Activated T-cell treated with anti-CD3 and anti-CD28 coated beads for 48 hours (primary cell): Measurements from ENCODE around the gene TASP1.
"Not testable (repeated sequence)": the region's sequence is repeated elsewhere in the genome, so short reads cannot be mapped to it uniquely, and the experiment has no call there.

ENCODE experiments used
- DNase-seq: peaks from one replicate; pipeline ENCODE4 v3.0.0-alpha.2; 2020; ENCODE audit warnings: low read depth

Gene TASP1

DNA sequence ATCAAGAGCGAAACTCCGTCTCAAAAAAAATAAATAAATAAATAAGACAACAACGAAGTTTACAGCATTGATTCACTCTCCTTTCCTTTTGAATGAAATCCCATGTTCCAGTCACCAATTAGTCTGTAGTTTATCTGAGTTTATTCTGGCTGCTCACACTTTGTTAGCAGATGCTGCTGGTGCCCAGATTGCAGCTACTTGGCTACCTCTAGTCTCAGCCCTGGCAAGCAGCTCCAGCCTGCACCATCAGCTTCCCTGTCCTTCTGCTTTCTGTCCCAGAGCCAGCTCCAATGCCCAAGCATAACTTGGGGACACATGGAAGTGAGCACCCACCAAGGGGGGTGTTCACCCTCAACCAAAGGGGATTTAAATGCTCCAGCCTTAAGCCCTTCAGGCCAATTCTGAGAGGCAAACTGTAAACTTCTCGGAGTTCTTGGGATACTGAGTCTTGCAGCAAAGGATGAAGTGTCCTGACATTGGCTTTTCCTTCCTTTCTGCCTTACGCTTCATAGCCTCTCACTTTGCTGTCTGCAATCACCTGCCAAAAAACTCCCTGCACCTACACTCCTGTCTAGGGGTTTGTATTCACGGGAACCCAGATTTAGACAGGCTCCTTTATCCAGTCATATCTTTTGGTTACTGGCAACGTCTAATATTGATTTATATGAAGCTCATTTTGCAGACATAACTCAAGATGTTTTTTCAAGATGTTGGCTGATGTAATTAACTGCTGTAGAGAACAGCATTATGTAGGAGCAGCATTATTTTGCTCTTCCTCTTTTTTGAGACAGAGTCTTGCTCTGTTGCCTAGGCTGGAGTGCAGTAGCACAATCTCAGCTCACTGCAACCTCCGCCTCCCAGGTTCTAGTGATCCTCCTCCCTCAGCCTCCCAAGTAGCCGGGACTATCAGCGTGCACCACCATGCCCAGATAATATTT is 9.8 kb upstream of the TASP1 start:
- DNase-seq = no peak

DNA sequence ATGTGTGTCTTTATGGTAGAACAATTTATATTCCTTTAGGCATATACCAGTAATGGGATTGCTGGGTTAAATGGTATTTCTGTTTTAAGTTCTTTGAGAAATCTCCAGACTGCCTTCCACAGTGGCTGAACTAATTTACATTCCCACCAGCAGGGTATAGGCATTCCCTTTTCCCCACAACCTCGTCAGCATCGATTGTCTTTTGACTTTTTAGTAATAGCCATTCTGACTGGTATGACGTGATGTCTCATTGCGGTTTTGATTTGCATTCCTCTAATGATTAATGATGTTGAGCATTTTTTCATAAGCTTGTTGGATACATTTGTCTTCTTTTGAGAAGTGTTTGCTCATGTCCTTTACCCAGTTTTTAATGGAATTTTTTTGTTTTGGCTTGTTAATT is 5.3 kb upstream of the TASP1 start:
- no peak for DNase-seq

DNA sequence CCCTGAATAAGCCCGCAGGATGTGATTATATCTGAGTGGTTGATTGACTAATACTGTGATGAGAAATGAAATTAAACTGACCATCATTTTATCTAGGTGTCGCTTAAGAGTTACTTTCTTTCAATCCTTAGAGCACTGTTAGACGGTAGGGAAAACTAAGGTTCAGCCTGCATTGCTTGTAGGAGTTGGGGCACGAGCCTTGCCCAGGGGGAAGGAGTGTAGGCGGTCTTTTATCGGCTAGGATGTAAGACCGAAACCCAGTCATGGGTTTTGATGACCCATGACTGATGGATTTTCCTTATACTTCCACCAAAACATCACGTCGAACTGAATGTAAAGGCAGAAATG is 392 bp upstream of the TASP1 start:
- no peak for DNase-seq

DNA sequence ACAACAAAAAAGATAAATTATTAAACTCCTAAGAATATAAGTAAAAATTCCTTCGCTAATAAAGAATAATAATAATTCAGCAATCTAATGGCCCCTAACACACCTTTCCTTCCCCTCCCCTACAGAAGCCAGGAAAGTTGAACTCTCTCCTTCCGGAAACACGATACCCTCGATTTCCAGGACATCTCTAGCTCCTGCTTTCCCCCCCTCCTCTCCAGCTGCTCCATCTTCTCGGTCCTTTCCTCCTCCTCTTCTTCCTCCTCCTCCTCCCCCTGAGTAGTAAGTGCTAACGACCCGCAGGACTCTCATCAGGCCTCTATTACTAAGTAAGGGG is 603 bp downstream of the TASP1 start:
- no peak for DNase-seq

DNA sequence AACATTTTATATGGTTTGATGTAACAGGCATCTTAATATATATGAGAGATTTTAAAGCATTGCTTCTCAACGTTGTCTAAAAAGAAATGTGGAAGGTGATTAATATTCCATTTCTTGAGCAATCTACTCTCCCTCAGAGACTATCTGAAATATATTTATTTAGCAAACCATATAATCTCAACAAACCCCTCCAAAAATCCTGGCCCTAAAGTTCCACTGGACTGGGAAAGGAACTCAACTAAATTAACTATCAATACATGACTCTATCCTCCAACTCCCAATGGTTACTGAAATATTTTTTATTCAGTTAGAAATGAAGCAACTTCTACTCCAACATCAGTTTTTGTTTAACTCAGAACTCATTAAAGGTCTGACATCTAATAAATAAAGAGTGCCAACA is 6.3 kb downstream of the TASP1 start:
- DNase-seq = no peak

DNA sequence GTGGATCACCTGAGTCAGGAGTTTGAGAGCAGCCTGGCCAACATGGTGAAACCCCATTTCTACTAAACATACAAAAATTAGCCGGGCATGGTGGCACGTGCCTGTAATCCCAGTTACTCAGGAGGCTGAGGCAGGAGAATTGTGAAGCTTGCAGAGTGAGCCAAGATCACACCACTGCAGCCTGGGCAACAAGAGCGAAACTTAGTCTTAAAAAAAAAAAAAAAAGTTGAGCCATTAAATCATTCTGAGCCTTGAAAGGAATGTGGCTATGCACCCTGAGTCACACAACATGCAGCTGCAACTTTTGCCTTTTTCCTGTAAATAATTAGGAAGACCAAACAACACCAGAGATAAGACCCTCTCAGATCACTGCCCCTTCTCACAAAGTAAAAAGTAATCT is 11.2 kb downstream of the TASP1 start:
- DNase-seq = not testable (repeated sequence)

DNA sequence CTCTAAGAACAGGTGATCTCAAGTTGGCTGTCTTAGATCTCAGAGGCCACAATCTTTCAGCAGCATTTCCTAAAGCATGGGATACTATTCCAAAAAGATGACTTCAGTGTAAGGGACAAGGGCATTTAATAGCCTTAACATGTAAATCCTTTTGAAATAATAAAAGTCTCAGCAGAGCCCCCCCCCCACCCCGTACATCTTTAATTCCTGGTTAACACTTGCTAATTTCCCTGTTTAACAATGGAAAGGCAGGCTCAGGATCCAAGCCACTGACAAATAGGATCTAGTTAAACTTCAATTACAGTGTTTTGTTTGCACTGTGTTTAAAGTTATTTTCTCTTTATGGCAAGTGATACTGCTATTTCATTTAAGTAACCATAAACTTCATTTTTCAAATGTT is 12.0 kb downstream of the TASP1 start:
- DNase-seq = no peak

DNA sequence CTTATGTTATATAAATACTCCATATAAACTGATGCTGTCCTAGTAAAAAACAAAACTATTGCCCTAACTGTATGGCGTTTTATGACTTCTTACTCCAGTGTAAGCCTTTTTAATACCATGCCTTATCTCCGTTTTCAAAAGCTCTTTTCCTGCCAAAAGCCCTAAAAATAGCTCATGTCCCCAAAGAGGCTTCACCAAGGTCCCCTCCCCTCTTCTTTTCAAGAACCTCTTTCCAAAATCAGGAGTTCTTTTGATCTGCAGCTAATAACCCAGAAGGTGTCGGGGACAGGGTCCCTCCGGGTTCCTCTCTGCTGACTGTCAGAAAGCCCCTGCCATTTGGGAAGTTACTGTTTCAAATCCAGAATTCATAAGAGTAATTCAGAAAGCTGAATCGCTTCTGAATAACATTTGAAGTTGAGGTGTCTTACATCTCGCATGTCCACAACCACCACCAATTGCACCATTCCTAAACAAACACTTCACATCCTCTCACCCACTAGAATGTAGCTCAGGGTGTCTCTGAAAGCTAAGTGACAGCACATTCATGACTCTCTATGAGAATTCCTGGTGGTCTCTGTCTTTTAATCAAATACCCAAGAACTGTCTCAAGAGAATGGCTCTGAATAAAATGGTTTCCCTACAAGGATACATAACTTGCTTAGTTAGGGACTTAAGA is 13.3 kb downstream of the TASP1 start:
- no peak for DNase-seq

DNA sequence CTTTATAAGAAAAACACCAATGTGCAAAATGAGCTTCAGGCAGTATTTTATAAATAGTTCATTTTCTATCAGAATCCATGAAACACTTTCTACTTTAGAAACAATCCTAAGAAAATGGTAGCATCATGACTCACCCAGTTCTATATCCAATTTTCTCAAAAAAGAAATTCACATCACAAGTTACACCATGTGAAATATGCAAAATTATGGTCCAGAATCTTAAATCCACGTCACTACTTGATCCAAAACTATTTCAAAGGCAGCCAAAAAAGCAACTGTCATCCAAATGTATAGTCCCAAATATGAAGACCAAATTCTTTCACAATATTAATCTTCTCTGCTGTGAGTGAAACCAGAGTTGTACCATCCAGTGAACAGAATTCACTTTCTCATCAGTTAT is 19.3 kb downstream of the TASP1 start:
- not testable (repeated sequence) for DNase-seq

DNA sequence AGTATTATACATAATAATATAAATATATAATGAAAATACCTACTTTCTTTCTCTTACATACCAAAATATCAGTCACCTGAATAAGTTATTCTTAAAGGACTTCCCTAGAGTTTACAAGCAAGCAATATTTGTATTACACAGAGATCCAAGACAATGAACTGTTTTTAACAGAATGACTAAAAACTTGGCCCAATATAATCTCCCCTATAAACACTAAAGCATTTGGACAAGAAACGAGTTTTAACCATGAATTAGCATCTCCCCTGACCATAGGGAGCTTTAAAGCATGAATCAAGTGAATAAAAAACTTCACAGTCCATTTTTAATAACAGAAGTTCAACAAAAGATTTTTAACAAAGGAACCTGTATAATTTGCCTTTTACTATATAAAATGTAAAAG is 20.3 kb downstream of the TASP1 start:
- not testable (repeated sequence) for DNase-seq

DNA sequence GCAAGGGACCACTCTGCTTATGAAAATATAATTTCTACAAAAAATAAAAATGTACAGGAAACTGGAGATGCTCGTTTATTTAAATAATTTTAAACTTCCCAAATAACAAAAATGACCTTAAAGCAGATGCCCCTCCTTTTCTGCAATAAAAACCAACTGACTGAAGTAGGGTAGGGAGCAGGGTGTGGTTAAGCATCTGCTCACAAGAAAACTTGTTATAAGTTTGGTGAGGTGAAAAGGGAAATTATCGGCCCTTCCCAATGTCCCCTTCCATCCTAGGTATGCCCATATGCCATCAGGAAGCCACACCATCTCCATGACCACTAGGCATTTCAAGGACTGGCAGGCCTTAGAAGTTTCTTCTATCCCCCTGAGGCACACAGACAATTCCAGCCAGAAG is 21.1 kb downstream of the TASP1 start:
- not testable (repeated sequence) for DNase-seq

DNA sequence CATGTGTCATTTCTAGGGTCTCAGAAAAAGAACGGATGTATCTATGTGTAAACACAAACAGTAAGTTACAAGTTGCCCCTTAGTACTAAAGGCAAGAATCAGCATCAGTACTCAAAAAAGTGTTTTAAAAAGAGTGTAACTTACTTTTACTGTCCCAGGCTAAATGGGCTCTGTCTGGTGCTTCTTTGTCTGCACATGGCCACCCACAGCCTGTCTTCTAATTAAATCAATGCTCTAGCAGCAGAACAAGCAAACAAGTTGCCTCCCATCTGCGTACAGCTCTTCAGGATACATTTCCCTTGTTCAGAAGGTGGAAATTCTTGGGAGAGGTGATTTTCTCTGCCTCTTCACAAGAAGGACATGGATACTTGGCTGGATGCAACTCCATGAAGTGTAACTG is 22.0 kb downstream of the TASP1 start:
- not testable (repeated sequence) for DNase-seq

DNA sequence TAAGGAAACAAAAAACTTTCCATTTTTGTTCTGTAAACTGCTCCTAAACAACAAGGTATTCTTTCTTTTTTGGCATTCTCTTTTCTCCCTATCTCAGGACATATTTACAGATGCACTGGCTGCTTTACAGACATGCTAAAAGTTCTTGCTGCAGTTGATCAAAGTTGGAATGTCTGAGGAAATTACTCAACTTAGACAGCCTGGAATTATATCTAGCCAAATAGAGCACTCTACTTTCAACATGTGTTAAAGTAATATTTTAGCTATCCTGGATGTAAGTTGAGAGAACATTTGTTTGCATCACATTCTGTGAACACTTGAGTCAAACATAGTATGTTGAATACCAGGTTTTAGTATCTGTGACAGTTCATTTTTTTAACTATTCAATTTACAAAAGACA is 24.8 kb downstream of the TASP1 start:
- no peak for DNase-seq

DNA sequence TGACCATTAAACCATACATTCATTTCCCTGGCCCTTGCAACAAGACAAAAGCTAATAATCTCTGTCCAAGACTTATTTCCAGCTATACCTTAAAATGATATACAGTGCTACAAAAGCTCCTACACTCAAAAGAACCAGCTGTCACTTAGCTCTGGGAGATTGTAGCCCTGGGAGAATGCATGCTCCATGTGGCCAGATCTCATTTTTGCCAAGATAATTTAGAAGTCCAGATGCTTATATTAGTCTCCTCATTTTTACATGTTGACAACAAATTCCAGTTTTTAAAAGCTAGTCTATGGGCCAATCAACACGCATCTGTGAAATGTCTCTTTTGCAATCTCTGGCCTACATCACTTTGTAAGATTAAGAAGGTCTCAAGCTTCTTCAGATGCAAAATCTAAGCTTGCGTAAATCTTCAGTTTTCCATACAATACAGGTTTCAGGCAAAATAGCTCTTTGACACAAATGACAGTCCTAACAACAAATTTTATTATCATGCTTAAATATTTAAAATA is 27.1 kb downstream of the TASP1 start:
- DNase-seq = no peak

DNA sequence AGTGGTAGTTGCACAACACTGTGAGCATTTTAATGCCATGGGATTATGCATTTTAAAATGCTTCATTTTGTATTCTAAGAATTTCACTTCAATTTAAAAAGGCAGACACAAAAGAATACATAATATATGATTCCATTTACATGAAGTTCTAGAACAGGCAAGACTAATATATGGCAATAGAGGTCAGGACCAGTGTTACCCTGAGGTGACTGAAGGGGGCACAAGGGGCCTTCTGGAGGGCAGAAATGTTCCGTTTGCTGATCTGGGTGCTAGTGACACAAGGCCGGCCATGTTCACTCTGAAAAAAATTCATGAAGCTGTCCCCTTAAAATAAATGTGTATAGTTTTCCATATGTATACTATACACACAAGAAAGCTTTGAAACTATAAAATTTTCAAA is 28.5 kb downstream of the TASP1 start:
- DNase-seq = no peak

DNA sequence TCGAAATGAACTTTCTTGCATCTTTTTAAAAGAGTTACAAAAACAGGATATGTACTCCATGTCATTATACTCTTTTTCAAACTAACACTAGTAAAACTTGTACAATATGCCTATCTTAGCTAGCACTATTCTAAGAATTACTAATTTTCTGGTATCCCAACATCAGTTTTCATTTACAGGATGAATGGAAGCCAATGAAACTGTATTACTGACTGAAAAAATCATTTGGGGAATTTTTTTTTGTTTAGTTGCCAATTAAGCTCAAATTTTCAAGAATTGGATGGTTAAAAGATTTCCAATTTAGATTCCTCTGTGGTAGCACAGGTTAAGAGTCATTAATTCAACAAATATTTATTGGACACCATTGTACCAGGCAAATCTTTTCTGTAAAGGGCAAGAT is 30.7 kb downstream of the TASP1 start:
- no peak for DNase-seq

DNA sequence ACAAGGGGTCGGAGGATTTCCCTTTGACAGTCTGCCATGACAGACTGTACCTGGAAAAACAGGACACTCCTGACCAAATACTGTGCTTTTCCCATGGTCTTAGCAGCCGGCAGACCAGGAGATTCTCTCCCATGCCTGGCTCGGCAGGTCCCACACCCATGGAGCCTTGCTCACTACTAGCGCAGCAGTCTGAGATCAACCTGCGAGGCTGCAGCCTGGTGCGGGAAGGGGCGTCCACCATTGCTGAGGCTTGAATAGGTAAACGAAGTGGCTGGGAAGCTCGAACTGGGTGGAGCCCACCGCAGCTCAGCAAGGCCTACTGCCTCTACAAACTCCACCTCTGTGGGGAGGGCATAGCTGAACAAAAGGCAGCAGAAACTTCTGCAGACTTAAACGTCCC is 45.3 kb downstream of the TASP1 start:
- DNase-seq = not testable (repeated sequence)

DNA sequence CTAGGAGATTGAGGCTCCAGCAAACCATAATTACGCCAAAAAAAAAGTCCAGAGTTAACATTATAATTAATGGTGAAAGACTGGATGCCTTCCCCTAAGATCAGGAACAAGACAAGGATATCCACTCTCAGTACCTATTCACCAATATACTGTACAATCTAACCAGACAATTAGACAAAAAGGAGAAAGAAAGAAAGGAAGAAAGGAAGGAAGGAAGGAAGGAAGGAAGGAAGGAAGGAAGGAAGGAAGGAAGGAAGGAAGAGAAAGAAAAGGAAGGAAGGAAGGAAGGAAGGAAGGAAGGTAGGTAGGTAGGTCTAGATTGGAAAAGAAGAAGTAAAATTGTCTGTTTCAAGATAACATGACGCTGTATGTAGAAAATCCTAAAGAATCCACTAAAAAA is 50.7 kb downstream of the TASP1 start:
- no peak for DNase-seq

DNA sequence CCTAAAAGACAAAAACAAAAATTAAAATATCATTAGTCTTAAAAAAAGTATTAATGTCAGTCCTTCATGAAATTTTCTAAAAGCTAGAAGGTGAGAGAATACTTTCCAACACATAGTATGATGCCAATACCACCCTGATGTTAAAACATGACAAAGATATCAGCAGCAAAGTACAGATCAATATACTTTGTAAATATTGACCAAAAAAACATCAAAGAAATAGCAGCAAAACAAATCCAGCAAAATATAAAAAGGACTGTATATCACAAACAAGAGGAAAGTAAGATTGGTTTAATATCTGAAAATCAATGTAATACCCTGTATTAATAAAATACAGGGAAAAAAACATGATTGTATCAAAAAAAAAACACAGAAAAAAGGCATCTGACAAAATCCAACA is 51.4 kb downstream of the TASP1 start:
- DNase-seq = no peak

DNA sequence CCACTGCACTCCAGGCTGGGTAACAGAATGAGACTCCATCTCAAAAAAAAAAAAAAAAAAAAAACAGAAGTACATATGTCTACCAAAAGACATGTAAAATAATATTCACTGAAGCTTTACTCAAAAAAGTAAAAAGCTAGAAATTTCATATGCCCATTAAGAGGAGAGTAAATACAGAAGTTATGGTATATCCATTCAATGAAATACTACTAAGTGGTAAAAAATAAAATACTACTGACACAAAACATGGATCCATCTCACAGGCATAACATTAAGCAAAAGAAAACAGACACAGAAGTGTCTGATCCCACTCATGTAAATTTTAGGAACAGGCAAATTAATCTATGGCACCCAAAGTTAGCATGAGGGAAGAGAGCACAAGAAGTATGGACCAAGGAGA is 52.6 kb downstream of the TASP1 start:
- no peak for DNase-seq

DNA sequence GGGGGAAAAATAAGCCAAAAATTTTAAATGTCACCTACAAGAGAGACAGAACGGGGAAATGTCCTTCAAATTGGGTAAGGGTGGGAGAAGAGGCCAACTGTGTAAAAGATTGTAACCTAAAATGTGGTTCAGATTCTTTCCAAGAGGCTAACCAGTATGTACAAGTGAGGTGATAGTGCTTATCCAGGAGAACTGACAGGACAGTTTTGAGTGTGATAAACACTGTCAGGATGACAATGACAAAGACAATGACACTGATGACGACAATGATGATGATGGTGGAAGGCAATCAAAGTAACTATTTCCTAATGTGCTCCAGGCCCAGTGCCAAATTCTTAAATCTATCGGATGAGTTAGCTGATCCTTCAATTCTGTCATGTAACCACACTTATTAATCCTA is 57.3 kb downstream of the TASP1 start:
- DNase-seq = no peak

DNA sequence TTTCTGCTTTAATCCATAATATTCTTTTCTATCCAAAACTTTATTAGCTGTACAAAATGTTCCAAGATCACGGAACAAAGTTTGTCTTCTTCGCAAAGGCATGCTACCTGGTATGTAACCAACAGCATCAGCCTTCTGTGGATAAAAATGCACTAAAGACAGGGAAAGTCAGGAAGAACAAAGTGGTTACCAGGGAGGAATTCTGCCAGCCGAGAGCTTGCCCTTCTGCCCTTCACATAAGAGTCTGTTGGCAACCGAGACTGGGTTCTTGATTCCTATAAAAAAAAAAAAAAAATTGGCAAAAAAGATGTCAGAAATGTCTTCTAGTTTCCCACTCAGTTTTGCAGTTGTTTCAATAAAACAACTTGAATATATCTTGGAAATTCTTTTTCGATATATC is 58.0 kb downstream of the TASP1 start:
- no peak for DNase-seq

DNA sequence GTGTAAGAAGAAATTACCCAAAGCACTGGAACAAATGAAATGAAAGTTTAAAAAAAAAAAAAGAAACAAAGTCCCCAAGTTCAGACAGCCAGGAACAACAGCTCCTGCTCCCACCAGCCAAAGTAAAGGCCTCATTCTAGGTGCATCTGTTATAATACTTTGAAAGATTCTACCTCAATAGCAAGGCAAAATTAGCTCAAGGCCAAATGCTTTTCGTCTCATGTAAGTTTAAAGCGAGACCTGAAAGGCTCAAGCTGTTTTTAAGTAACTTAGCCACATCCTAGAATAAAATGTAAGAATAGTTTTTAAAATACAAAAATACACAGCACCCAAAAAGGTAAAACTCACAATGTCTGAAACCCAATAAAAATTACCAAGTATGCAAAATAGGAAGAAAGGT is 64.7 kb downstream of the TASP1 start:
- no peak for DNase-seq

DNA sequence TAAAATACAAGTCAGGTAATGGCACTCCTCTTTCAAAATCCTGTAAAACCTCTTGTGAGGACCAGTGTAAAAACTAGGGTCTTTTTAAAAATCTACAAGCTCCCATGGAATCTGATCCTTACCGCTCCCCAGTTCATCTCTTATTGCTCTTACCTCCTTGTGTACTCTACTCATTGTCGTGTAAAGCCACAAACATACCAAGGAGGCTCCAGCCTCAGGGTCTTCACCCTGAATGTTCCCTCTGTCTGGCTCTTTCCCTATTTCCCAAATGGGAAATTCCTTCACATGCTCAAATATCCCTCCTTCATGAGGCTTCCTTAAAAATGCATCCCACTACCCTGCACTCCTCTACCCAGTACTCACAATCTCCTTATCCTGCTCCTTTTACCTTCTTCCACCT is 67.1 kb downstream of the TASP1 start:
- no peak for DNase-seq
